IgD-negative memory B cell (primary cell): ENCODE measurements around the gene TEDDM1. TPM values are rescaled to one million over a fixed set of nuclear protein-coding genes. Genes with fewer than 3 reads are reported as not detected.

Experiments
- H3K27ac Mint-ChIP-seq, 3 donors: one replicate each; pipeline ENCODE4 v1.8.0; 2020 to 2022; ENCODE audit warnings: mild to moderate bottlenecking in 3 of 3, mixed read lengths in 3 of 3, moderate library complexity in 1 of 3
- H3K27me3 Mint-ChIP-seq: one replicate; pipeline ENCODE4 v1.8.0; 2021; ENCODE audit warnings: mixed read lengths
- H3K36me3 Mint-ChIP-seq: one replicate; pipeline ENCODE4 v1.8.0; 2020; ENCODE audit warnings: mild to moderate bottlenecking, mixed read lengths
- H3K4me1 Mint-ChIP-seq, 3 donors: one replicate each; pipeline ENCODE4 v1.8.0; 2020 to 2022; ENCODE audit warnings: mixed read lengths in 3 of 3, mild to moderate bottlenecking in 1 of 3
- H3K4me3 Mint-ChIP-seq, 4 donors: one replicate each; pipeline ENCODE4 v1.8.0; 2020 to 2022; ENCODE audit warnings: mild to moderate bottlenecking in 4 of 4, mixed read lengths in 4 of 4, moderate library complexity in 3 of 4
- H3K9me3 Mint-ChIP-seq, 3 donors: one replicate each; pipeline ENCODE4 v1.8.0; 2020 to 2021; ENCODE audit warnings: mixed read lengths in 3 of 3, mild to moderate bottlenecking in 1 of 3
- polyA plus RNA-seq: library from polyadenylated mRNA; unstranded; fragments of 300-500 nt; fragmentation: Illumina TruSeq; gene quantifications from one replicate; pipeline ENCODE4 v1.2.3, GENCODE V29; 2021

Gene TEDDM1
- polyA plus RNA-seq, 1 donor from 2014 or later: 0.08 TPM

DNA sequence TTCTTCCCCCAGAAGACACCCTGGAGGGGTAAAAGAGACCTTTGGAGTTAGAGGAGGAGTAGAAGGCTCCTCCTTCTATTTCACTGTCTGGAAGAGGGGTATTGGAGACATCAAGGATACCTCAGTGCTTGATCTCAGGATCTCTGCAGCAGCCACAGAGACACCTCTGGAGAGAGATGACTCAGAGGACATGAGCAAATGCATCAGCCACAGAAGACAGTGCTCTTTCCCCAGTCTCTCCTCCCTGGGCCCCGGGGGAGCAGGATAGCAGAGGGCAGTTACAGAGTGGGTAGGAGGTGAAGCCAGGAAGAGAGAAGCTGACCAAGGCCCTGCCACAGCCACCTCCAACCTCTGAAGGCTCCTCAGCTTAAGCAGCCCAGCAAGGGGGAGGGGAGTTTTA is 15.3 kb upstream of the TEDDM1 start:
- no peaks in the 10 kb centered on the region for H3K36me3 Mint-ChIP-seq
- H3K27ac Mint-ChIP-seq: no peak overlapping the region
- H3K27me3 Mint-ChIP-seq: peaks cover 6% of the 10 kb centered on the region
- H3K9me3 Mint-ChIP-seq: peaks cover 0 to 1% (median 0%) of the 10 kb centered on the region in 3 donors
- no peak overlapping the region for H3K4me3 Mint-ChIP-seq
- no peaks in the 10 kb centered on the region for H3K4me1 Mint-ChIP-seq

DNA sequence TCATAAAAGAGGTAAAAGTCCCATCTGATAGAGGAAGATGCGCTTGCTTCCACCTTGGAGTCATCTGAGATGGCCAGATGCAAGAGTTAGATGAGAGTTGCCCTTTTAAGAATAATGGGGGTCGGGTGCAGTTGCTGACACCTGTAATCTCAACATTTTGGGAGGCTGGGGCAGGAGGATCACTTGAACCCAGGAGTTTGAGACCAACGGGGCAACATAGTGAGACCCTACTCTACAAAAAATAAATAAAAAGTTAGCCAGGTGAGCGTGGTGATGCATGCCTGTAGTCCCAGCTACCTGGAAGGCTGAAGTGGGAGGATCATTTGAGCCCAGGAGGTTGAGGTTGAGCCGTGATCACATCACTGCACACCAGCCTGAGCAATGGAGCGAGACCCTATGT is 13.5 kb upstream of the TEDDM1 start:
- H3K4me3 Mint-ChIP-seq: no peak overlapping the region
- H3K36me3 Mint-ChIP-seq: no peaks in the 10 kb centered on the region
- H3K27ac Mint-ChIP-seq: no peak overlapping the region
- peaks cover 0 to 4% (median 0%) of the 10 kb centered on the region in 3 donors for H3K9me3 Mint-ChIP-seq
- H3K4me1 Mint-ChIP-seq: no peaks in the 10 kb centered on the region
- H3K27me3 Mint-ChIP-seq: peaks cover 9% of the 10 kb centered on the region

DNA sequence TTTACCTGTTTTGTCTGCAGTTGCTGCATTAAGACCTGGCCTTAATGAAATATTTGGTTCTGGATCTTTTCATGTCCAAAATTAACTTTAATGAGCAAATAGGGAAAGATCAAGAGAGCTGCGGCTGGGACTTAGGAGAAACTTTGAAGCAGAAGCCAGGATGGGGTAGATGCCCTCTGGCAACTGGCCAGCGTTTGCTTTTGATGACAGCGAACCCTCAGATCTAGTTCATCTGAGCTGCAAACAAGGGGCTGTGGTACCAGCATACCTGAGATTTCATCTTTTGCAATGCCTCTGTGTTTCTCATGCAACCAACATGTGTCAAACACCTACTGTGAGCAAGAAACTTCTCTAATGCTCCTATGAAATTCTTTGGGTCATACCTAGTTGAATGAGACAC is 13.0 kb upstream of the TEDDM1 start:
- Mint-ChIP-seq H3K27me3 (peaks cover 9% of the 10 kb centered on the region), H3K27ac (no peak overlapping the region), H3K4me3 (no peak overlapping the region), H3K36me3 (no peaks in the 10 kb centered on the region), H3K4me1 (no peaks in the 10 kb centered on the region), H3K9me3 (peaks cover 0 to 4% (median 0%) of the 10 kb centered on the region in 3 donors)

DNA sequence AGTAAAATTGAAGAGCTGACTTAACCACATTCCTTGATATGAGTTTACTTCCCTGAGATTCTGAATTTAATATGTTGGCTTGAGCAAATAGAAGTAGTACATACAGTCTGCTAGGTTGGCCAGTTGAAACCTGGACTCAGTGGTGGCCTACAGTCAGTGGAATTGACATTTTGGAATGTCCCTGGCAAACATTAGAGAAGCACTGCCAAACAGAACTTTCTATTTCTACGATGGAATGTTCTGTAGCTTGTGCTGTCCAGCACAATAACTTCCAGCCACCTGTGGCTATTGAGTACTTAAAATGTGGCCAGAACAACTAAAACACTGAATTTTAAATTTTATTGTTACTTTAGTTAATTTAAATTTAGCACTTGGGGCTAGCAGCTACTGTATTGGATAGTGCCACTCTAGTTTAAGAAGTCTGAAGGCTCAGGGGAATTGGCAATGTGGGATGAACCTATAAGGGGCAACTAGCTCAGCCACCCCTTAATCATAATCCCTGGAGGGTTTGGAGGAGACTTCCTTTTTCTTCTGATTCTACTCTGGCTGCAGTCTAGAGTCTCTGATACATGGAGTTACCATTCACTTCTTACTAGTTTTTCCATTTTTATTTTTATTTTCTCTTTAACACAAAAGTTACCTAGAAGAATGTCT is 10.3 kb upstream of the TEDDM1 start:
- Mint-ChIP-seq H3K9me3 (peaks cover 0 to 5% (median under 1%) of the 10 kb centered on the region in 3 donors), H3K27ac (no peak overlapping the region), H3K27me3 (peaks cover 8% of the 10 kb centered on the region), H3K4me1 (no peaks in the 10 kb centered on the region), H3K4me3 (no peak overlapping the region), H3K36me3 (no peaks in the 10 kb centered on the region)

DNA sequence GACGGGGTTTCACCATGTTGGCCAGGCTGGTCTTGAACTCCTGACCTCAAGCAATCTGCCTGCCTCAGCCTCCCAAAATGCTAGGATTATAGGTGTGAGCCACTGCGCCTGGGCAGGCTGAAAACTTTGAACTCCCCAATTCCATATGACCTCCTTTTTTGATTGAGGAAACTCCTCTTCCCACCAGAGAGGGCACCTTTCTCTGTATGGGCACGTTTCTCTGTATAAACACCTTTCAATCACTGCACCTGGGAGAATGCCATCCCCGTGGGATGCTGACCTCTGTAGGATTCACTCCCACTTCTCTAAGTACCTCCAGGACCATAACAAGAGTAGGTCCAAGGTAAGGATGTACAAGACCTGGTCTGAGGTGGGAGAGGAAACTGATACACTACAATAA is 9.7 kb upstream of the TEDDM1 start:
- H3K9me3 Mint-ChIP-seq: peaks cover 3 to 6% (median 5%) of the 10 kb centered on the region in 3 donors
- no peak overlapping the region for H3K4me3 Mint-ChIP-seq
- no peaks in the 10 kb centered on the region for H3K36me3 Mint-ChIP-seq
- H3K4me1 Mint-ChIP-seq: no peaks in the 10 kb centered on the region
- peak overlapping the region in 1 of 3 donors; percentile 58 for H3K27ac Mint-ChIP-seq
- H3K27me3 Mint-ChIP-seq: peaks cover 8% of the 10 kb centered on the region

DNA sequence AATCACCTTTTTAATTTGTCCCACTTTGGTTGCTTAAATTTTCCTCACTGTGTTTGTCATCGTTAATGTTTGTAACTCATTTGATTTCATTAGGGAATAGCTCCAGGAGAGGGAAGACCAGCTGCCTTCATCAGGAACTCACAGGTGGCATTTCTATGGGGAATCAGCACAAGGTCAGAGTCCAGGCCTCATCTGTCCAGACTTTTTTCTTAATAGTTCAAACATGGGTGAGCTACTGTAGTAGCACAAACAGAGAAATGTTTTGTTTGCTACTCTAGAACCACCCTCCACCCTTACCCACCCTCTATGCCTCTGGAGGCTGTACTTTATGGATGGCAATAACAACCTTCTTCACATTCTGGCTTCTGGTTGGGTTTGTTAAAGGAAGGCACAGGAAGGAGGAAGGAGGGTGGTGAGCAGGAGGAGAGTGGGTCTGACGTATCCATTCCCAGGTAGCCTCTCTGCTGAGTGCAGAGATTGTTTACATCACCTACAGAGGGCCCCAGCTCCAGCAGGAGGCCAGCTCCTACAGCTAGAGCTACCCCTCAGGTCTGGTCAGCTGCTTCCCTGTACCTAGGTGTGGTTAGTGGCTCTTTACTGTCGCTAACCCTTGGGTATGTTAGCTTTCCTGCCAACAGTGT is 8.1 kb upstream of the TEDDM1 start:
- Mint-ChIP-seq H3K4me1 (no peaks in the 10 kb centered on the region), H3K27me3 (peaks cover 9% of the 10 kb centered on the region), H3K36me3 (no peaks in the 10 kb centered on the region), H3K9me3 (peaks cover 3 to 6% (median 4%) of the 10 kb centered on the region in 3 donors), H3K27ac (no peak overlapping the region), H3K4me3 (no peak overlapping the region)

DNA sequence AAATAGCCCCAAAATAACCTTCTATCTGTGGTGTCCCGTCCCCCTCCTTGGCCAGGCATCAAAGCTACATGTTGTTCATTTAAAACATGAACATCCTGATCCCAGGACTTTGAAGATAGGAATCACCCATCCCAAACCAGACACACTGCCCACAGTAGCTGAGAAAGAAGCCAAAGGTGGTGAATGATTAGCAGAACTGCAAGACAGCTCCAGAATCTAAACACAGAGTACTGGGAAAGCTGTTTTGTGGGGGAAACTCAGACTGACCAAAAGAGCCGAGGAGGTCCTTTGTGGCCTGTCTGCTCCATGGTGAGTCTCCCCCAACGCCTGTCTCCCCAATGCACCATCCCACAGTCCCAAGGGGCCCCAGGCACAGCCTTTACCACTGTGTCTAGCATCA is 7.3 kb upstream of the TEDDM1 start:
- Mint-ChIP-seq H3K27me3 (peaks cover 9% of the 10 kb centered on the region), H3K4me1 (no peaks in the 10 kb centered on the region), H3K27ac (no peak overlapping the region), H3K36me3 (no peaks in the 10 kb centered on the region), H3K4me3 (no peak overlapping the region), H3K9me3 (peaks cover 3 to 6% (median 4%) of the 10 kb centered on the region in 3 donors)

DNA sequence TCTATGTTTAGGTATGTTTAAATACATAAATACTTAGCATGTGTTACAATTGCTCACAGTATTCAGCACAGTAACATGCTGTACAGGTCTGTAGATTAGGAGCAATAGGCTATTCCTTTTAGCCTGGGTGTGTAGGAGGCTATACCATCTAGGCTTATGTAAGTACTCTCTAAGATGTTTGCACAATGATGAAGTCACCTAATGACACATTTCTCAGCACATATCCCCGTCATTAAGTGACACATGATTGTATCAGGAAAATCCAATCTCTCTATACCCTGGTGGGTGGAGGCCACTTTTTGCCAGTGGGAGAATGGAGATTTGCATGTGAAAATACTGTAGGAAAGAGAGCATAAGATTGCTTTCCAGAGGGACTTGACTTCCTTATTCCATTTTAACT is 5.5 kb upstream of the TEDDM1 start:
- H3K27me3 Mint-ChIP-seq: peaks cover 9% of the 10 kb centered on the region
- H3K4me3 Mint-ChIP-seq: no peak overlapping the region
- no peak overlapping the region for H3K27ac Mint-ChIP-seq
- H3K9me3 Mint-ChIP-seq: peaks cover 3 to 6% (median 4%) of the 10 kb centered on the region in 3 donors
- no peaks in the 10 kb centered on the region for H3K4me1 Mint-ChIP-seq
- H3K36me3 Mint-ChIP-seq: no peaks in the 10 kb centered on the region

DNA sequence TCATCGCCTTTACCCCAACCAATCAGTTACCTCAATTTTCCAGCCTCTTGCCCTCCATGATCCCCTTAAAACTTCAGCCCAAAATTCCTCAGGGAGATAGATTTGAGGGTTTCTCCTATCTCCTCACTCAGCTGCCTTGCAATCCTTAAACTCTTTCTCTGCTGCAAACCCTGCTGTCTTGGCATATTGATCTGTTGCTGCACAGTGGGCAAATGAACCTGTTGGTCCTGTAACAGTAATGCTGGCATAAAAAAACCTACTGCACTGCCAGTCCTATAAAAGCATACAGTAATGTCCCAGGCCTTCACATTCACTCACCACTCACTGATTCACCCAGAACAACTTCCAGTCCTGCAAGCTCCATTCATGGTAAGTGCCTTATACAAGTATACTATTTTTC is 5.1 kb upstream of the TEDDM1 start:
- Mint-ChIP-seq H3K9me3 (peaks cover 3 to 6% (median 4%) of the 10 kb centered on the region in 3 donors), H3K36me3 (no peaks in the 10 kb centered on the region), H3K27me3 (peaks cover 9% of the 10 kb centered on the region), H3K27ac (no peak overlapping the region), H3K4me3 (no peak overlapping the region), H3K4me1 (no peaks in the 10 kb centered on the region)

DNA sequence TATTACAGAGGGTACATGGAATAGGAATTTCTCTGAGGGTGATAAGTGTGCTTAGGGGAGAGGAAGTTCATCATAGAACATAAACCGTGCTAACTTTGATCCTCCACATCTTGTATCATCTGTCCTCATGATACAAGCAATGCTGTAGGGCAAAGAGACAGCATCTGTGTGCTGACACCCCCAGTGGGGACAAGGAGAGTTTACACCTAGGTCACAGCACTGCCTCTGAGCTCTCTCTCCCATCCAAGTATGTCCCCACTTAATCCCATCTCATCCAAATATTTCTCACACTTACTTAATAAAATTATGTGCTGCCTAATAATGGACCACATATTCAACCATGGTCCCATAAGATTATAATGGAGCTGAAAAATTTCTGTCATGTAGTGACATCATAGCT is 4.3 kb upstream of the TEDDM1 start:
- H3K27me3 Mint-ChIP-seq: peaks cover 6% of the 10 kb centered on the region
- H3K27ac Mint-ChIP-seq: no peak overlapping the region

DNA sequence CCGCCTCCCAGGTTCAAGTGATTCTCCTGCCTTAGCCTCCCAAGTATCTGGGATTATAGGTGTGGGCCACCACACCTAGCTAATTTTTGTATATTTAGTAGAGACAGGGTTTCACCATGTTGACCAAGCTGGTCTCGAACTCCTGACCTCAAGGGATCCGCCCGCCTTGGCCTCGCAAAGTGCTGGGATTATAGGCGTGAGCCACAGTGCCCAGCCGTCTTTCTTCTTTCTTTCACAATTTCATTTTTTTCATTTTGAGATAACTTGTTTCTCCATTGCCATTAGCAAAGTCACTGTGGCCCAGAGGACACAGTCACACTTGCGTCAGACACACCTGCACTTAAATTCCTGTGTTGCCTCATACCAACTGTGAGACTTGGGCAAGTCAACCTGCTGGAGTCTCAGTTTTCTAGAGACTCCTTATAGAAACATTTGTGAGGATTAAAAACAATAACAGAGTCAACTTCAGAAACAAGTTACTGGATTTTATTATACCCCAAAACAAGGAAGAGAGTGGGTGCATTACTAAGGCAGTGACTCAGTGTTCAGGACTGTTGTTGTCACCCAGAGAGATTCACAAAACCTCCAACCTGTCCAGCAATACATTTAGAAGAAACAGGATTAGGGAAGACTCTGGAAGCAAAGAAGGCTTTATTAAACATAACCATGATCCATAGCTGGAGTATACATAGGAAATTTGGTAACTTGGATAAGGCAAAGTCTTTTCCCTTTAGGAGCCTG is 2.6 kb downstream of the TEDDM1 start:
- H3K4me3 Mint-ChIP-seq: peak overlapping the region in 1 of 4 donors; percentile 44
- peak overlapping the region in 1 of 3 donors; percentile 6 for H3K27ac Mint-ChIP-seq
- no peaks in the 10 kb centered on the region for H3K36me3 Mint-ChIP-seq
- no peaks in the 10 kb centered on the region for H3K9me3 Mint-ChIP-seq
- peaks cover 4 to 5% (median 4%) of the 10 kb centered on the region in 3 donors for H3K4me1 Mint-ChIP-seq
- H3K27me3 Mint-ChIP-seq: peaks cover 18% of the 10 kb centered on the region

More for the DNA sequence above, 4.3 kb upstream of the TEDDM1 start:
- no peak overlapping the region for H3K4me3 Mint-ChIP-seq
- H3K9me3 Mint-ChIP-seq: peaks cover 2 to 6% (median 3%) of the 10 kb centered on the region in 3 donors
- no peaks in the 10 kb centered on the region for H3K36me3 Mint-ChIP-seq
- H3K4me1 Mint-ChIP-seq: no peaks in the 10 kb centered on the region

DNA sequence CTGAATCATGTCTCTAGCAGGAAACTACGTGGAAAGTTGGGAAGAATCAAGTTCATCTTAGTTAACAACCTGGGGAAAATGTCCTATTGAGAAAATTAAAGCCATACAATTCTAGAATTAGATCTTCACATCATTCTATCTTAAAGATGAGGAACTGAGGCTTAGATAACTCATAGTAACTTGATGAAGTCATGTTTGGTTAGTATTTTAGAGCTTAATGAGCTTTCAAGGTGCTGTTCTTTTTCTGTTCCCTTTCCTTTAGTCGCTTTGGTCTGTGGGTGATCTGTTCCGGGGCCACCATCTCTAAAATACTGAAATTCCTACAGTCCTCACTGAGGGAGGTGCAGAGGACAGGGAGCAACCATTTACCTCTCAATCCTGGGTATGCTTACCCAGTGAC is 4.6 kb downstream of the TEDDM1 start:
- no peaks in the 10 kb centered on the region for H3K36me3 Mint-ChIP-seq
- no peak overlapping the region for H3K4me3 Mint-ChIP-seq
- H3K9me3 Mint-ChIP-seq: no peaks in the 10 kb centered on the region
- peaks cover 24% of the 10 kb centered on the region for H3K27me3 Mint-ChIP-seq
- no peak overlapping the region for H3K27ac Mint-ChIP-seq
- peaks cover 7 to 9% (median 9%) of the 10 kb centered on the region in 3 donors for H3K4me1 Mint-ChIP-seq

DNA sequence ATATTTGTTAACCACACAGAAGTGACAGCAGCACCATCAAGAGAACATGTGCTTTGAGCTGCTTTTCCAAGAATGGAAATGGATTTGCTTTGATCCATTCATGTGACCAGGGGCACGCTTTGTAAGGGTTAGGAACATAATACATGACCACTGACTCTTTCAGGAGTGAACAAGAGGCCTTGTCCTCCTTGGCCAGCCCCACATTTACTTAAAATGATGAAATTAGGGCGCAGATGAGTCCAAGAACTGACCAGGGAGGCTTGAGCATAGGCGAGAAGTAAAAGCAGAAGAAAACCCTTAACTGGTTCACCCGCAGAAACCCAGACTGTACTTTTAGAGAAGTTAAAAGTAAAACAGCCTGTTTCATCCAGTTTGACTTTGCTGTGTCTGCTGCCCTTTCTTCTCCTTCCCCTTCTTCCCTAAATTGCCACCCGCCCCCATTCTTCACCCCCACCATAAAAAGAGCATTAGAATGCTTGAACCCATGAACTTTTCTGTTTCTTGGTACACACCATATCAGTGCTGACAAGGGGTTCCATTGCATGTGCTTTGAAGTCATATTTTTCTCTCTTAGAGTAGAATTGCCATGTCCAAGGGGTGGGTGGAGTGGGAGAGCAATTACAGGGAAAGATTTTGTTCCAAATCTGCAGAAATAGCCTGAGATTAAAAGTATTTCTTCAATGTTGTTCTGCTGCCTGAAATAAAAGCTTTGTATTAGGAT is 6.3 kb downstream of the TEDDM1 start:
- peak overlapping the region in 1 of 3 donors; percentile 16 for H3K27ac Mint-ChIP-seq
- no peaks in the 10 kb centered on the region for H3K9me3 Mint-ChIP-seq
- H3K4me3 Mint-ChIP-seq: peak overlapping the region in 1 of 4 donors; percentile 34
- peaks cover 14 to 20% (median 16%) of the 10 kb centered on the region in 3 donors for H3K4me1 Mint-ChIP-seq
- peaks cover 23% of the 10 kb centered on the region for H3K27me3 Mint-ChIP-seq
- H3K36me3 Mint-ChIP-seq: no peaks in the 10 kb centered on the region

DNA sequence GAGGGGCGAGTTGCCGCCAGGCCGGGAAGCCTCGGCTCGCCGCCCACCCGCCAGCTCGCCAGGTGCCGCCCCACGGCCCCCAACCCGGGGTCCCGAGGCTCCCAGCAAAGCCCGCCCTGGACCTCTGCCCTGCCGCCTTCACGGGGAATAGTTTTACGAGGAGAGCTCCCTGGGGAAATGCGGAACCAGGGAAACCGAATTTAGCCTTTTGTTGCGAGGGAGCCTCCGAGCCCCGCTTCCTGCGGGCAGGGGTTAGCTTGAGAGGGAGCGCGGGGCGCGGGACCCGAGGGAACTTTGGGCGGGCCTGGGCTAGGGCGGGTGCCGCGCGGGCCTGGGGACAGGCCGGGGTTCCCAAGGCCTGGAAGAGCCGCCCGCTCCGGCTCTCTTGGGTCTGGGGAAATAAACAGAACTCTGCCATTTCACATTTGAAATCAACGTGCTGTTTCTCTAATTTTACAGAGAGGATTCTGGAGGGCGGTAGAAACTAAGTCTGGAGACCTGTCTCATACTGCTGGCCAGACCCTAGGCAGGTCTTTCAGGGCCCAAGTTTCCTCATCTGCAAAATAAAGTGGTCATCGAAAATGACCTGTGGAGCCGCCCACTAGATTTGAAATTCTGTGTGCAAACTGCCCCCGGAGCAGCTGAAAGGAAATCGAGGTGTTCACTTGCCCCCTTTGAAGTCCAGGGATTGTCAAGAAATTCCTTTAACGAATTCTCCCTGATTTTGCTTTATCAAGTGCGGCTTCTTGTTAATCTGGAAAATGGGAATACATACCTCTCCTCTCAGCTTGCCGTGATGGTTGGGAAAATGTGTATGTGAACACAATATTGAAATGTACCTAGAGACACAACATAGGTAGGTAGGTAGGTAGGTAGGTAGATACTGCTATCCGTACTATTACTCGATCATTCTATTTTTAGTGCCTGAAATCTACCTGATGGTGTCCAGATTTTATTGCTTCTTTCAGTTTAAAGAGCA is 8.1 kb downstream of the TEDDM1 start:
- peak overlapping the region; percentile 66 to 96 (median 86) for H3K4me3 Mint-ChIP-seq
- no peaks in the 10 kb centered on the region for H3K36me3 Mint-ChIP-seq
- peaks cover 14 to 20% (median 18%) of the 10 kb centered on the region in 3 donors for H3K4me1 Mint-ChIP-seq
- peaks cover 20% of the 10 kb centered on the region for H3K27me3 Mint-ChIP-seq
- H3K27ac Mint-ChIP-seq: no peak overlapping the region
- H3K9me3 Mint-ChIP-seq: no peaks in the 10 kb centered on the region
